Stimulated activated CD4-positive, alpha-beta T cell treated with anti-CD3 and anti-CD28 coated beads, Interleukin-1b, Interleukin-23, amount 100 ng/mL, for 1 hour (primary cell): ENCODE results near the gene ZNF620.
"Not testable (repeated sequence)": the region's sequence is repeated elsewhere in the genome, so short reads cannot be mapped to it uniquely, and the experiment has no call there.

ENCODE experiments used
- DNase-seq, 2 donors: peaks; one replicate each; pipeline ENCODE4 v3.0.0-alpha.2; 2020; ENCODE audit warnings: low read depth in 2 of 2

Gene ZNF620

DNA sequence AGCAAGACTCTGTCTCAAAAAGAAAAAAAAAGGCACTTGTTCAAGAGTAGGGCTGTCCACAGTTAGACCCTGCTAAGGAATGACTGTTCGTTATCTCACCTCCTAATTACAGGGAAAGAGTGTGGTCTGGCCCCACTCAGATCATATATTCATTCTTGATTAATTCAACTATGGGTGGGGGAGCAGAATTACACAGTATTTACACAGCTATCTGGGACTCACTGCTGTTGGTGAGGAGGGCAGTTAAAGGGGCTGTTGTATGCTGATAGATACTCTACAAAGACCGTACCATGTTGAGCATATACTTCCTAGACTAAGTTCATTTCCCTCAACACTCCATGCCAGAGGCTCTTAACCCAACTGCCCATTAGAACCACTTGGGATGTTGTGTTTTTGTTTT is 3.8 kb upstream of the ZNF620 start:
- no peak for DNase-seq

DNA sequence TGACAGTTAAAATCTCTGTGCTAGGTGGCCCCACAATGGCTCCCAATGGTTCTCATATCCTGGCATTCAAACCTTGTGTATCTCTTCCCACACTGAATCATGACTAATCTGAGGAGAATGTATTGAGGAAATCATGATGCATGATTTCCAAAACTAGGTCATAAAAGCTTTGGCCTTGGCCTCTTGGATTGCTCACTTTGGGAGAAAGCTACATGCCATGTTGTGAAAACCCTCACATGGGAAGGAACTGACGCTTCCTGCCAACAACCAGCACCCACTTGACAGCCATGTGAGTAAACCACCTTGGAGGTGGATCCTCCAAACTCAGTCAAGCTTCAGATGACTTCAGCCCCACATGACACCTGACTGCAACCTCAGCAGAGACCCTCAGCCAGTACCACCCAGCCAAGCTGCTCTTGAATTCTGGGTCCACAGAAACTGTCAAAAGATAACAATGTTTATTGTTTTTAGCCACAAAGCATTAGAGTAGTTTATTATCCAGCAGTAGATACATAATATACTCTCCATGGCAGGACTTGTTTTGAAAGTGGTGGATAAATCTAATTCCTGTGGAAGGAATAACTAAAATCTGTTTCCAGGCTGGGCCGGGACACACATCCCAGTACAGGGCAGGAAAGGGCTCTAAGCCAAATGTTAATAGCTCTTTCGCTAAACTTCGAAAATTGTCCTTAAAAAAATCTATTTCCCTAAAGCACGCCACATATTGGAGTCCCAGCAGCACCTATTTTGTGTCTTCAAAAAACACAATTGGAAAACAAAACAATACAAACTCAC is 1.0 kb upstream of the ZNF620 start:
- DNase-seq = no peak

DNA sequence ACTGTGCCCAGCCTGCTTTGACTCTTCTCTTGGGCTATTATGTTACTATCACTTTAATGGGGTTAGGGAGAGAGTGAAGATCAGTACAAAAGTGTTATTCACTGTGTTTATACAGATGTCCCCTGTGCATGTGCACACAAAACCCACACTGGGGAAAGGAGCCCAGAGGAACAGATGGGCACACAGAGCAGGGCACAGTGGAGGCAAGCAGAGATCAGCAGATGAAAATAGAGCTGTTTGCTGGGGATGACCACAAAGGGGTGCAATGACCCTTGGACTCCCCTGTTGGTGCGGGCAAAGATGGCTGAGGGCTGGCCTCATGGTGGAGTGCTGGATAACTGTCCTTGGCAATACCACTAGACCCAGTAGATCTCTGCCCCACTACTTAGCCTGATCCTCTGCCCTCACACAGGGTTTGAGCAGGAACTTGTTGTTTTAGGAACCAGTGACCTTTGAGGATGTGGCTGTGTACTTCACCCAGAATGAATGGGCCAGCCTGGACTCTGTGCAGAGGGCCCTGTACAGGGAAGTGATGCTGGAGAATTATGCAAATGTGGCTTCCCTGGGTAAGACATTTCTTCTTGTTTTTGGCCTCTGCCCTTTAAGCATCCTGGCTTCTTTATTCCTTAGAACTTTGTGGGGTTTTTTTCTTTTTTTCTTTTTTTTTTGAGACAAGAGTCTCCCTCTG is 5.3 kb downstream of the ZNF620 start:
- DNase-seq = no peak

DNA sequence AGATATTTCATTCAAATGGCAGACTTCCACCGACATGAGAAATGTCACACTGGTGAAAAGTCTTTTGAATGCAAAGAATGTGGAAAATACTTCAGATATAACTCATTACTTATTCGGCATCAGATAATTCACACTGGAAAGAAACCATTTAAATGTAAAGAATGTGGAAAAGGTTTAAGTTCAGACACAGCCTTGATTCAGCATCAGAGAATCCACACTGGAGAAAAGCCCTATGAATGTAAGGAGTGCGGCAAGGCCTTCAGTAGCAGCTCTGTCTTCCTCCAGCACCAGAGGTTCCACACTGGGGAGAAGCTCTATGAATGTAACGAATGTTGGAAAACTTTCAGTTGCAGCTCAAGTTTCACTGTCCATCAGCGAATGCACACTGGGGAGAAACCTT is 10.4 kb downstream of the ZNF620 start:
- DNase-seq = no peak

DNA sequence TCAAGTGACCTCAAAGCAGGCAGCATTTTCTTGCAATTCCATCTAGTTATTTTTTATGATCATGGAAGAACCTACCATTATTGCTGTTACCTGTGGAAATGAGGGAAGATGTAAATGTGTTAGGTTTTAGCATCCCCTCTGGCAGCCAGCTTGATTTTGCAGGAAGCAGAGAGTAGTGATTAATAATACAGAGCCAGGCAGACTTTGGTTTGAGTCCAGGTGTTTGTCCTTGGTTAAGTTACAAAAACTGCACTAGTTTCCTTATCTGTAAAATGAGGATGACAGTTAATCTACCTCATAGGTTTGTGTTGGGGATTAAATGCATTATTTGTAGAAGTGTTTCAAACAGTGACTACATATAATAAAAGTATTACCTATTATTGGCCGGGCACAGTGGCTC is 12.2 kb downstream of the ZNF620 start:
- no peak for DNase-seq

DNA sequence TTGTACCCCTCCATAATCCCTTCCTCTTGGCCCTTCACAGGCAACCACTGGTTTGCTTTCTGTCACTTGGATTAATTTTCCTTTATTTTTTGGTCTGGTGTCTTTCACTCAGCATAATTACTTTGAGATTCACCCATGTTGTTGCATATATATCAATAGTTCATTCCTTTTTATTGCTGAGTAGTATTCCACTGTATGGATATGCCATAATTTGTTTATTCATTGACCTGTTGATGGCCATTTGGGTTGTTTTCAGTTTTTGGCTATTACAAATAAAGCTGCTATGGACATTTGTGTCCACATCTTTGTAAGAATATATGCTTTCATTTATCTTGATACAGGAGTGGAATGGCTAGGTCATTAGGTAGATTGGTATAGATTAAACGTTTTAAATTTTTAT is 13.0 kb downstream of the ZNF620 start:
- DNase-seq = no peak

DNA sequence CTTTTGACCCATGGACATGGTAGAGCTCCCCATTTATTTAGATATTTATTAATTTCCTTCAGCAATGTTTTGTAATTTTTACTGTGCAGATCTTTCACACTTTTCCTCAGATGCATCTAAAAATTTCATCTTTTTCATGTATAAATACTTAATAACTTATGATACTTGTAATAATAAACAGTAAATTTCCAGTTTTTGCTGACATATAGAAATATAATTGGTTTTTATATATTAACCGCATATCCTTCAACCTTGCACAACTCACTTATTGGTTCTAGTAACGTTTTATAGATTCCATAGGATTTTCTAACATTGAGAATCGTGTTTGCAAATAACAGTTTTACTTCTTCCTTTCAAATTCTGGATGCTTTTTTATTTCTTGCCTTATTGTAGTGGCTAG is 15.4 kb downstream of the ZNF620 start:
- DNase-seq = no peak

DNA sequence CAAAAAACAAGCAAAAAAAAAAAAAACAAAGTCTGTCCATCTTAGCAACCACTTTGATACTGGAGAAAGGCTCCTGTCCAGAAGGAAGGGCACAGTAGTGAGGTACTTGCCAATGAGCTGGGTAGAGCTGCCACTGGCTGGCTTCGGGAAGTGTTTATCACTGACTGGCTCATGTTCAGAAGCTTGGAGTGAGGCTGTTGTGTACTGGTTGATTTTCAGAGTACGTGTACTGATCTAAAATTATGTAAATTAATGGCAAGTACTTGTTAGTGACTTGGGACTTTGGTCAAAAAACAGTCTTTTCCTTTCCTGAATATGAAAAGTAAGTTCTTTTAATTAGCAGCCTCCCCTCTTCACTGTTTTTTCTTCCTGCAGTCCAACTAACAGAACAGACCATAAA is 17.9 kb downstream of the ZNF620 start:
- no peak for DNase-seq

DNA sequence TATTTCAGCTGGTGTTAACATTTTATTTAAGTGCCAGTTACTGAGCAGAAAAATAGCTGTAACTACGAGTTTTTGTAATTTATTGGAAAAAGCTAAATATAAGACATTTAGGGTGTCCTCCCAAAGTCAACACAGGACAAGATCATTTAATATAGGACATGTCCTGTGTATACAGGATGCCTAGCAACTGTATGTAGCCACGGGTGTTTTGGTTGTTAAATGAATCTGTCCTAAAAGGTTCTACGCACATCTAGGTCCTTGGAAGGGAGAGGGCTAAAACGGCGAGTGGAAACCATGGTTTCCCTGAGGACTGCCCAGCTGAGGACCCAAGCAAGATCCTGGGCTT is 18.4 kb downstream of the ZNF620 start:
- no peak for DNase-seq

DNA sequence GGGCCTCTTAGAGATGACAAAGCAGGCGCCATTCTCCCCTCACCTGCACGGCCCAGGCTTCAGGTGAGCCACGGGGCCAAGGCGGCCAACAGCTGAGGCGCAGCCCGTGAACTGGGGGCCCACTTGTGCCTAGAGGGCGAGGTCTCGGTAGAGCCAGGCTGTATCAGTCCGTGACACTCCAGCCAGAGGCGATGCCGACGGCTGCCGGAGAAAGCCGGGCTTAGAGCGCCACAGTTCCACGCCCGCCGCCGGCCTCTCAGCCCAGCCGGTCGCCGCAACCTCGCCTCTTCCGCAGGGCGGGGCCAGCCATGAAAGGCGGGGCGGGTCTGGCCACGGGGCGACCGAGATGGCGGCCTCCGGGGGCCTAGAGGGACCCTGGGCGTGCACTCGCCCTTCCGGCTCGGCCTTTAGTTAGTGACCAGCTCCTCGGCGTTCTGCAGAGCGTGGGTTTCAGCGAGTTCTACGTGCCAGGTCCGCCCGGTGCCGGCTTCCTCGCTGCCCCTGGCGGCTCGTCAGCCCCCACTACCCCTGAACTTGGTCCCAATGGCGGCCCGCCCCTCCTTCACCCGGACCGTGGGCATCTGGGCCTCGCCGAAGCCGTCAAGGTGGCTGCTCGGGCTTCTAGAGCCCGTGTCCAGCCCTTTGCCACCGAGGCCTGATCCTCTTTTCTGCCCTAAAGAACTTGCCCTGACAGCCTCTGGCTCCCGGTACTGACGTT is 18.9 kb downstream of the ZNF620 start, which contains the start of gene ZNF621:
TSS of gene ZNF621 (plus strand) at position 393 of the 718 bp plus-strand sequence. CDS start 881 bp downstream, outside the sequence.
- peak; percentile 55 to 68 for DNase-seq

DNA sequence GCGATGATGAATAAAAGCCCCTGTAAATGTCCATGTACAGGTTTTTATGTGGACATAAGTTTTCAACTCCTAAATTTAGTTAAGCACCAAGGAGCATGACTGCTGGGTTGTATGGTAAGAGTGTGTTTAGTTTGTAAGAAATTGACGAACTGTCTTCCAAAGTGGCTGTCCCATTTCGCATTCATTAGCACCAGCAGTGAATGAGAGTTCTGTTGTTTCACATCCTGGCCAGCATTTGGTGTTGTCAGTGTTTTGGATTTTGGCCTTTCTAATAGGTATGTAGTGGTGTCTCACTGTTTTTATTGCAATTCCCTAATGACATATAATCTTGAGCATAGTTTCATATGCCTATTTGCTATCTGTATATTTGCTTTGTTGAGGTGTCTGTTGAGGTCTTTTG is 22.6 kb downstream of the ZNF620 start:
- no peak for DNase-seq

DNA sequence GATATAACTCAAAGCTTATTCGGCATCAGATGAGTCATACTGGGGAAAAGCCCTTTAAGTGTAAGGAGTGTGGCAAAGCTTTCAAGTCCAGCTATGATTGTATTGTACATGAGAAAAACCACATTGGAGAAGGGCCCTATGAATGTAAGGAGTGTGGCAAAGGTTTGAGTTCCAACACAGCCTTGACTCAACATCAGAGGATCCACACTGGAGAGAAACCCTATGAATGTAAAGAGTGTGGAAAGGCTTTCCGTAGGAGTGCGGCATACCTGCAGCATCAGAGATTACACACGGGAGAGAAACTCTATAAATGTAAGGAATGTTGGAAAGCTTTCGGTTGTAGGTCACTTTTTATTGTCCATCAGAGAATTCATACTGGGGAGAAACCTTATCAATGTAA is 26.4 kb downstream of the ZNF620 start:
- DNase-seq = no peak

DNA sequence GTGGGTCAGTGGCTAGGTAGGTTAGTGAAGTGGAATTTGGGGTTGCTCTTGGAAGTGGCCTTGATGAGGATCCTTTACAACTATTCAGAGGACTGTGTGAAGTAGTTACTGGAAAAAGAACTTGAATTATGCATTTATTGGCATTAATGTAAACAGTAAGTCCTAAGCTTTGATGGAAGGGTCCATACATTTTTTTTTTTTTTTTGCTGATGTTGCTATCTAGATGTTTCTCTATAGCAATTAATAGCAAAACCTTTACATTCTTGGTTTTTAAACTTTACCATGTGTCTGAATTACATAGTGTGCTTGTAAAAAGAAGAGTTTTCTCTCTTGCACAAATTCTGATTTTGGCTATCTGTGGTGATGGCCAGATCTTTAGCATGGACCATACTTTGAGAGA is 28.4 kb downstream of the ZNF620 start:
- no peak for DNase-seq

DNA sequence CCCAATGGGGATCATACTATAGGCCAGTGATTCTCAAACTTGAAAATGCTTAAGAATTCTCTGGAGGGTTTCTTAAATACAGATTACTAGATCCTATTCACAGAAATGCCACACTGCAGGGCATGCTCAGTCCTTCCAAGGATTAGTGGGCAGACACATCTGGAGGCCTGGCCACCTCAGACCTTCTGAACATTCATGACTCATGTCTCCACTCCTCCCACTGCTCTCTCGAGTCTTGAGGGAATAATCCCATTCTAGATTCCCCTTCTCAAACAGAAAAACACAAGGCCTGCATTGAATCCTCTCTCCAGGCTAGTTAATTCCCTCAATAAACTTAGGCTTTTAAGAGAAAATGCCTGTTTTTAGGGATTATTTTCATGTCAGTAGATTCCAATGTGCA is 41.0 kb downstream of the ZNF620 start:
- DNase-seq = no peak

DNA sequence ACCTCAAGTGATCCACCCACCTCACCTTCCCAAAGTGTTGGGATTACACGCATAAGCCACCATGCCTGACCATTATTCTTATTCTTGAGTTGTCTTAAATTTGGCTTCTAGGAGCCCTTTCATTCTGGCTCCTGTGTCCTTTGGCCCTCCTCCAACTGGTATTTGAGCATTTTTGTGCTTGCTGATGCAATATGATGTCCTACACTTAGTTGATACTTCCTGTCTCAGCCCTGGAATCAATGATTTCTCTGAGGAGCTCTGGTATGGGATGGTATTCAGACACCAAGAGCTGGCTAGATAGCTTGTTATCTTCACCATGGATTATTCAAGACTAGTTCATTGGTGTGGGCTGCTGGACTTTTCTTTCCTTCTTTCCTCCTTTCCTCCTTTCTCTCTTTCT is 44.3 kb downstream of the ZNF620 start:
- no peak for DNase-seq

DNA sequence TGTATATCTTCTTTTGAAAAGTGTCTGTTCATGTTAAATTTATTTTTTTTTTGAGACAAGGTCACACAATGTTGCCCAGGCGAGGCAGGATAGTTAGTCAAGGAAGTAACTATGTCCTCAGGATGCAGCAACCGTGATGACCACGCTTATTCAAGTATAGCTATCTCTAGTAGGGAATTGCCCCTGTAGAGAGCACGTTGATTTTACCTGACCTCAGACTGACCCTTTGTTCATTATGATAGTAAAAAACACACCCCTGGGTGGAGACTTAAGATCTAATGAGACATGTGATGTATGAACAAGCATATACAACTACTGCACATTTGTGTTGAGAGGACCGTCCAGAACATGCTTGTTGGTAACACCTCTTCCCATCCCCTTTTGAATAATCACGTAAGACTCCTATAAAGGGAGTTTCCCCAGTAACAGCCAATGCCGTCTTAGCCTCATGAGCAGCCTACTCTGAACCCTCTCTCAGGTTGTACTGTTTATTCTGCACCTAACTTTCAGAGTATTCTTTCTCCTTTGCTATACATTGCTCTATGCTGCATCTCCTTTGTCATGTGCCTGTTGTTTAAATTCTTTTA is 51.8 kb downstream of the ZNF620 start:
- DNase-seq = no peak

DNA sequence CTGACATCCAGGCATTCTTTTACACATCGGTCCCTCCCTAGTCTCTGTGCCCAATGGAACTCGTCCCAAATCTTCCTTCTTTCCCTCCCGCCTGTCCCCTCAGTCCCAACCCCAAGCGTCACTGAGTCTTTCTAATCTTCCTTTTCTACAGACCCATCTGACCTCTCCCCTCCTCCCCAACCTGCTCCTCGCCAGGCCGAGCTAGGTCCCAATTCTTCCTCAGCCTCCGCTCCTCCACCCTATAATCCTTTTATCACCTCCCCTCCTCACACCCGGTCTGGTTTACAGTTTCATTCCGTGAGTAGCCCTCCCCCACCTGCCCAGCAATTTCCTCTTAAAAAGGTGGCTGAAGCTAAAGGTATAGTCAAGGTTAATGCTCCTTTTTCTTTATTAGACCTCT is 56.6 kb downstream of the ZNF620 start:
- not testable (repeated sequence) for DNase-seq

DNA sequence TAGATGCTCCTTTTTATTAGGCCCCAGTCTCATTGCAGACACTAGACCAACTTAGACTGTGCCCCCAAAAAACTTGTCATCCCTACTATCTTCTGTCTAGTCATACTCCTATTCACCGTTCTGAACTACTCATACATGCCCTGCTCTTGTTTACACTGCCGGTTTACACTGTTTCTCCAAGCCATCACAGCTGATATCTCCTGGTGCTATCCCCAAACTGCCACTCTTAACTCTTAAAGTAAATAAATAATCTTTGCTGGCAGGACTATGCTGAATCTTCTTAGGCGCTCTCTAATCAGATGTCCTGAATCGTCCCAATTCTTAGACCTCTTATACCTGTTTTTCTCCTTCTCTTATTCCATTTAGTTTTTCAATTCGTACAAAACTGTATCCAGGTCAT is 59.8 kb downstream of the ZNF620 start:
- not testable (repeated sequence) for DNase-seq

DNA sequence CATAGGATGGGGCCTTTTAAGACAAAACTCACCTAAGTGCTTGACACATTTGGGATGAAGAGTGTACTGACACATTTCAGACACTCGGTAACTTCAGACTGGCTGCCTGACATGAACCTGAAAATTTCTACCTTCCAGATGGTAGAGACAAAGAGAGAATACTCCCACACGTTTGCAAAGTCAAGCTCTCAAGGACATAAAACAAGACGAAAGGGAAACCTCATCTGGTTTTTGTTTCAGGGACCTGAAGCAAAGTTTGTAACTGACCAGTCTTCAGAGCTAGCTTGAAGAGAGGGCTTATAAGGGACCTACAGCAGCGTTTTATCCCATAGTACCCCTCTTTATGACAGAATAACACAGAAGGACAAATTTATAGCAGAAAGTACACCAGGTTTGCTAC is 60.9 kb downstream of the ZNF620 start:
- DNase-seq = no peak
